AG10803 (cell line): ENCODE measurements around the gene RNF38.

ENCODE experiments used
- DNase-seq: peaks from one replicate; pipeline ENCODE4 v3.0.0; 2010; ENCODE audit warnings: low read depth
- H3K4me3 ChIP-seq: 2 replicates; pipeline ENCODE4 v1.5.1; 2011; ENCODE audit warnings: mild to moderate bottlenecking, low read length, control low read depth
- CTCF ChIP-seq: conservative IDR thresholded peaks from 2 replicates; pipeline ENCODE4 v1.5.1; 2011; ENCODE audit warnings: mild to moderate bottlenecking, low read length, control low read depth, inconsistent platforms

Gene RNF38

GRCh38 chr9:36292641-36293040 is 107.4 kb downstream of the RNF38 start:
- DNase-seq, result no peak
- H3K4me3 ChIP-seq, result no peak overlapping the region
- TF ChIP-seq CTCF, result no peak

- DNase-seq, result no peak
- H3K4me3 ChIP-seq, result no peak overlapping the region
- TF ChIP-seq CTCF, result no peak
These were observed 109.1 kb downstream of the RNF38 start for GRCh38 chr9:36290996-36291395.

GRCh38 chr9:36289836-36290435 is 110.1 kb downstream of the RNF38 start:
- no peak overlapping the region for H3K4me3 ChIP-seq
- no peak for DNase-seq
- TF ChIP-seq CTCF, result no peak

GRCh38 chr9:36288070-36288469 is 112.0 kb downstream of the RNF38 start:
- no peak for DNase-seq
- no peak for TF ChIP-seq CTCF
- no peak overlapping the region for H3K4me3 ChIP-seq
